Aortic smooth muscle cell (primary cell): Measurements from ENCODE around the gene DCAF10. TPM values are rescaled to one million over a fixed set of nuclear protein-coding genes. Genes with fewer than 3 reads are reported as not detected.

ENCODE experiments used
- total RNA-seq: library from RNA; depleted of rRNA; stranded (reverse); fragments of >200 nt; gene quantifications from 2 replicates; pipeline ENCODE4 v1.2.3, GENCODE V29; 2014

DCAF10 gene, protein sequence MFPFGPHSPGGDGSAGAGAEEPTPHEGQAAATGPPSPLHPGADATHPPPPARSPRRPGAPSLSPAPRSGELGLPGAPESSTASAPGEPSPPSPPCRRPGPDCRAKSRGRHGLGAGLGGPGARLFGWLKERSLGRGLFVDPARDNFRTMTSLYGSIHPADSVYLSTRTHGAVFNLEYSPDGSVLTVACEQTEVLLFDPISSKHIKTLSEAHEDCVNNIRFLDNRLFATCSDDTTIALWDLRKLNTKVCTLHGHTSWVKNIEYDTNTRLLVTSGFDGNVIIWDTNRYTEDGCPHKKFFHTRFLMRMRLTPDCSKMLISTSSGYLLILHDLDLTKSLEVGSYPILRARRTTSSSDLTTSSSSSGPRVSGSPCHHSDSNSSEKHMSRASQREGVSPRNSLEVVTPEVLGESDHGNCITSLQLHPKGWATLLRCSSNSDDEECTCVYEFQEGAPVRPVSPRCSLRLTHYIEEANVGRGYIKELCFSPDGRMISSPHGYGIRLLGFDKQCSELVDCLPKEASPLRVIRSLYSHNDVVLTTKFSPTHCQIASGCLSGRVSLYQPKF
- 15.5 and 21.7 TPM in 2 replicates for total RNA-seq

GRCh38 chr9:37800631-37801286 lies at the start of gene DCAF10:
DCAF10 (plus strand) TSS chr9:37800797; CDS start chr9:37800867, 70 bp downstream.

GRCh38 chr9:37753489-37754190 lies 47.0 kb upstream of the DCAF10 start, which contains the start of gene TRMT10B:
TRMT10B (plus strand) TSS chr9:37753805; CDS start chr9:37761932, 8,127 bp downstream.

DNA sequence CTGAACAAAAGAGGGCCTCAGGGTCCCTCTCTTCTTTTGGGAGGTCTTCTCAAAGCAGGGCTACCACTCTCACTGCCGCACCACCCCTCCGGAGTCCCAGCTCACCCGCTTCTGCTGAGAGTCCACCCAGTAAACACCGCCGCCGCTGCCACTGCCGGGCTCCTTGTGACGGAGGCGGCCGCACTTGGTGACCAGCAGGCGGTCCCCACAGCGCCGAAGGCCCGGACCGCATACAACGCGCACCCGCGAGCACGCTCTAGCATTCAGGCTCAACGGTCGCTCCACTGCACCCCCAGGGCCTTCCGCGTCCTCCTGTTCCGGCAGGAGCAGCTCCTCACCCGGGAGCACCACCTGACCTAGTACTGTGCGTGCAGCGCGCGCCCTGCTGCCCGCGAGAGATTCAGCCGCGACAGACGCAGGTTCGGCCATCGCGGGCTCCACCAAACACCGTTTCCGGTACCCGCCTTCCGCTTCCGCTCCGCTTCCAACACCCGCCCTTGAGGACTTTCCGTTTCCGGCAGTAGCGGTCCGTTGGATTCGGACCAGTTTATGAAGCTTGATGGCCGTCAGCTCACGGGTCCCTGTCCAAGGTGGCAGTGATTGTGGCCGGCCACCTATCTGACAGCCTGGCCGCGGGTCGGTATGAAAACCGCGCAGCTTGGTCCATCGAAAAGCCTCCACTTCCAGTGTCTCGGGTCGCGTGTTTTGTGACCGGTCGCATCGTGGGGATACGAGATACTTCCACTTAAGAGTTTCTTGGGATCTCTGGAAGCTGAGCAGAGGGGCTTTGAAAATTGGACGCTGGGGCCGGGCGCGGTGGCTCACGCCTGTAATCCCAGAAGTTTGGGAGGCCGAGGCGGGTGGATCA lies 15.7 kb upstream of the DCAF10 start, which contains the start of gene EXOSC3:
EXOSC3 (minus strand) TSS at position 449 of the 868 bp plus-strand sequence; CDS start at position 429, 20 bp downstream.

GRCh38 chr9:37903647-37904444 lies 103.2 kb downstream of the DCAF10 start, which contains the start of gene SLC25A51:
SLC25A51 (minus strand) TSS chr9:37904127; CDS start chr9:37888550, 15,577 bp downstream.

Other genes with a start within 250 kb of the DCAF10 start
- 8.3 and 9.5 TPM in 2 replicates for gene FBXO10, start 224.4 kb upstream of the DCAF10 start, total RNA-seq
- gene TOMM5, start 208.2 kb upstream of the DCAF10 start, total RNA-seq: 117 and 140 TPM in 2 replicates
- not detected in 2 replicates for gene FRMPD1, start 149.8 kb upstream of the DCAF10 start, total RNA-seq
- gene TRMT10B, start 47.0 kb upstream of the DCAF10 start, total RNA-seq: 3.3 and 4.6 TPM in 2 replicates
- 29.3 and 36.3 TPM in 2 replicates for gene EXOSC3, start 15.7 kb upstream of the DCAF10 start, total RNA-seq
- 59.4 and 70.8 TPM in 2 replicates for gene SLC25A51, start 103.3 kb downstream of the DCAF10 start, total RNA-seq